HCT116 (cell line): ENCODE data around the gene EME1. TPM values are rescaled to one million over a fixed set of nuclear protein-coding genes. Genes with fewer than 3 reads are reported as not detected.

Experiments used
- ATAC-seq: fragments of 200-7000 bp; cut with Tn5 transposase; 2 replicates; pipeline ENCODE4 v1.9.1; 2020; ENCODE audit warnings: mild to moderate bottlenecking, moderate library complexity
- BruUV-seq: library from RNA; stranded (reverse); fragments of 400-500 nt; replicated peaks from 2 replicates; lab custom pipeline; 2021; lab: Mats Ljungman, UMichigan
- CTCF ChIA-PET: fragments of 300-600 bp; sonication (Branson Sonifier 250); formaldehyde crosslinking; loops from one replicate; lab custom pipeline; 2021; ENCODE audit warnings: antibody characterized with exemption; lab: Charles Lee
- POLR2A ChIA-PET: fragments of 300-600, 350-600 bp; sonication (Branson Sonifier 250); formaldehyde crosslinking; loops from one replicate; lab custom pipeline; 2021; ENCODE audit warnings: antibody characterized with exemption; lab: Charles Lee
- RAD21 ChIA-PET, 2 experiments: fragments of 300-600 bp; sonication (Branson Sonifier 250); formaldehyde crosslinking; loops; one replicate each; lab custom pipeline; 2023; ENCODE audit warnings: low total read pairs in 2 of 2; ENCODE audit not compliant: uncharacterized antibody in 2 of 2, unreplicated experiment in 2 of 2, low non-redundant PET in 1 of 2; lab: Charles Lee
- DNase-seq: peaks from one replicate; pipeline ENCODE4 v3.0.0-alpha.2; 2010; ENCODE audit warnings: low read depth, low spot score
- H2AFZ ChIP-seq: fragments of 200-600 bp; shearing (Covaris generic), sonication (generic); 2 replicates; pipeline ENCODE4 v1.6.1; 2017; ENCODE audit warnings: low read depth, mixed run types, mixed read lengths, antibody characterized with exemption, low read length; ENCODE audit not compliant: poor library complexity, severe bottlenecking
- H3K27ac ChIP-seq: 2 replicates; pipeline ENCODE4 v1.5.1; 2012; ENCODE audit warnings: low read depth, low read length
- H3K27me3 ChIP-seq: fragments of 200-600 bp; sonication (generic); 2 replicates; pipeline ENCODE4 v1.6.1; 2016; ENCODE audit warnings: mixed run types, low read length, mixed read lengths; ENCODE audit not compliant: insufficient read depth
- H3K36me3 ChIP-seq, 2 experiments: fragments of 200-500 bp in 1 of 2; fragments of 200-600 bp in 1 of 2; sonication (Bioruptor generic) in 1 of 2; sonication (generic) in 1 of 2; 2 replicates each; pipeline versions ENCODE4 v1.5.1 to v1.6.1; 2014 to 2016; ENCODE audit warnings: low read length in 2 of 2, inconsistent platforms in 1 of 2, mixed read lengths in 1 of 2, mixed run types in 1 of 2; ENCODE audit not compliant: insufficient read depth in 2 of 2, control insufficient read depth in 1 of 2
- H3K4me1 ChIP-seq, 2 experiments: fragments of 200-600 bp in 1 of 2; sonication (generic) in 1 of 2; 2 replicates each; pipeline versions ENCODE4 v1.5.1 to v1.6.1; 2012 to 2017; ENCODE audit warnings: low read length in 2 of 2, inconsistent platforms in 1 of 2, mild to moderate bottlenecking in 1 of 2, mixed read lengths in 1 of 2, mixed run types in 1 of 2, moderate library complexity in 1 of 2; ENCODE audit not compliant: insufficient read depth in 2 of 2, control insufficient read depth in 1 of 2
- H3K4me2 ChIP-seq: fragments of 200-600 bp; sonication (generic); 2 replicates; pipeline ENCODE4 v1.6.1; 2017; ENCODE audit warnings: mixed run types, low read length, mixed read lengths
- H3K4me3 ChIP-seq, 2 experiments: fragments of 200-600 bp in 1 of 2; sonication (generic) in 1 of 2; replicated peaks in 1 of 2; 2 replicates each; pipeline ENCODE4 v1.5.1; 2011 to 2016; ENCODE audit warnings: low read length in 2 of 2, control low read depth in 1 of 2, low read depth in 1 of 2, mild to moderate bottlenecking in 1 of 2, mixed read lengths in 1 of 2, mixed run types in 1 of 2
- H3K79me2 ChIP-seq: fragments of 200-600 bp; sonication (generic); 2 replicates; pipeline ENCODE4 v1.6.1; 2017; ENCODE audit warnings: mild to moderate bottlenecking, mixed run types, low read length, moderate library complexity, mixed read lengths; ENCODE audit not compliant: insufficient read depth
- H3K9ac ChIP-seq: fragments of 200-600 bp; sonication (generic); 2 replicates; pipeline ENCODE4 v1.6.1; 2016; ENCODE audit warnings: low read length, mixed read lengths
- H3K9me2 ChIP-seq: fragments of 200-600 bp; sonication (generic), shearing (Covaris generic); 2 replicates; pipeline ENCODE4 v1.6.1; 2017; ENCODE audit warnings: mixed run types, mild to moderate bottlenecking, moderate library complexity; ENCODE audit not compliant: insufficient read depth
- H3K9me3 ChIP-seq, 2 experiments: fragments of 200-500 bp in 1 of 2; fragments of 200-600 bp in 1 of 2; sonication (Bioruptor generic) in 1 of 2; sonication (generic) in 1 of 2; 2 replicates each; pipeline ENCODE4 v1.6.1; 2014 to 2017; ENCODE audit warnings: low read length in 2 of 2, mixed read lengths in 2 of 2, inconsistent platforms in 1 of 2, low read depth in 1 of 2, mild to moderate bottlenecking in 1 of 2, mixed run types in 1 of 2, moderate library complexity in 1 of 2; ENCODE audit not compliant: control insufficient read depth in 1 of 2, insufficient read depth in 1 of 2
- H4K20me1 ChIP-seq: fragments of 200-600 bp; sonication (generic), shearing (Covaris generic); 2 replicates; pipeline ENCODE4 v1.6.1; 2017; ENCODE audit warnings: mixed run types, mild to moderate bottlenecking, moderate library complexity; ENCODE audit not compliant: insufficient read depth
- ATF3 ChIP-seq: IDR thresholded peaks from 2 replicates; pipeline ENCODE4 v1.6.1; 2012
- CBX3 ChIP-seq: IDR thresholded peaks from 2 replicates; pipeline ENCODE4 v1.6.1; 2012; ENCODE audit warnings: low read depth
- EZH2 ChIP-seq: fragments of 200-600 bp; sonication (generic); IDR thresholded peaks from 2 replicates; pipeline ENCODE4 v1.6.1; 2017; ENCODE audit warnings: antibody characterized with exemption, mixed run types
- EZH2phosphoT487 ChIP-seq: fragments of 200-600 bp; IDR thresholded peaks from 2 replicates; pipeline ENCODE4 v1.6.1; 2018; ENCODE audit warnings: antibody characterized with exemption, borderline replicate concordance
- SRF ChIP-seq: IDR thresholded peaks from 2 replicates; pipeline ENCODE4 v1.6.1; 2012; ENCODE audit warnings: low read depth
- ZNF274 ChIP-seq: fragments of 200-500 bp; sonication (Bioruptor generic); IDR thresholded peaks from 2 replicates; pipeline ENCODE4 v1.6.1; 2014; ENCODE audit warnings: mild to moderate bottlenecking, low read depth, low read length, inconsistent platforms
- intact Hi-C: fragments of 100-400 bp; cut with micrococcal nuclease; formaldehyde crosslinking; loops from 2 replicates; pipeline ENCODE4 v1.10.0; 2022
- total RNA-seq: library from RNA; stranded (reverse); gene quantifications from one replicate; pipeline ENCODE4 v1.2.1, GENCODE V29; 2021; ENCODE audit not compliant: unreplicated experiment

EME1 gene
- total RNA-seq, 1 experiment from 2014 or later: 31.8 TPM

DNA sequence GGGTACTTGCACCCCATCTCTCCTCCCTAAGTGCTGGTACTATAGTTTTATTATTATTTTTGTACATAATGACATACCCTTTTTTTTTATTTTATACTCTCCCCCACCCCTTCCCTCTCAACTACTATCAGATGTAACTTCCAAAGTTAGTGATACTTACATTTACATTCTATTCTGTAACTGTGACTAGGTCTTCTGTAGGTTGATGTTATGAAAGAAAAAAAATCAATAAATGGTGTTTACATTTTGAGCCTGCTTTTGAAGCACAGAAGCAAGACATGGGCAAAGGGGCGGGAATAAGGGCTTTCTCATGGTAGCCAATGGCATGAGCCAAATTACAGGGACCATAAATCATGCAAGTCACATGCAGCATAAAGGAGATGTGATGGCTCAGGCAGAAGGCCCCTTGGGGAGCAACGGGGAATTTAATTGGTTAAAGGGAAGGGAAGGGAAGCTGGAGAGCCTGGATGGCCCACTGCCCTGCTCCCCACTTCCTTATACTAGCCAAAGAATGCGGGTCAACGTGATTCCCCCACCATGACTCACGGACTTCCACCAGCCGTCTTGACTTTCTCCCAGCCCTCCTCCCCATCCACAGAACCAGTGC, 50.6 kb downstream of the EME1 start (continued):
- TF ChIP-seq ZNF274: no peak
- TF ChIP-seq CBX3: peak; percentile 59; the same call in 1 of the 2 replicates
- TF ChIP-seq ATF3: no peak

GRCh38 chr17:50424246-50424995, 51.4 kb downstream of the EME1 start:
- intact Hi-C loops: no loop called here
- Histone ChIP-seq H4K20me1 (no peaks in the 10 kb centered on the region), H3K79me2 (0 out of 2 replicates have a peak, but pooled peaks cover 7% of the 10 kb centered on the region), H2AFZ (peak overlapping the region; percentile 21), H3K27ac (peak overlapping the region; percentile 56), H3K4me1 (peaks cover 31 to 50% of the 10 kb centered on the region in 2 experiments), H3K9me3 (no peaks in the 10 kb centered on the region), H3K9me2 (no peaks in the 10 kb centered on the region), H3K27me3 (no peaks in the 10 kb centered on the region), H3K36me3 (no peaks in the 10 kb centered on the region; a peak in 1 of 4 replicates), H3K4me3 (peak overlapping the region in 1 of 2 experiments; percentile 23; a peak in 2 of 4 replicates), H3K4me2 (peak overlapping the region; percentile 89), H3K9ac (peak overlapping the region; percentile 22)
- DNase-seq (no peak), ATAC-seq (no peak)
- ChIA-PET POLR2A (no interaction called here), RAD21 (no interaction called here), CTCF (interaction anchor here (0.6 to 0.9 kb wide), 2 partner anchors 27 kb away, joined by 3 to 4 read pairs; partner anchors contain the start of gene LRRC59)
- TF ChIP-seq EZH2phosphoT487: no peak
- TF ChIP-seq SRF: no peak
- TF ChIP-seq EZH2: no peak
- BruUV-seq: no TSS peak
